Measurements from ENCODE around the gene TUFM.
"Not testable (repeated sequence)": the region's sequence is repeated elsewhere in the genome, so short reads cannot be mapped to it uniquely, and the experiment has no call there.

Gene TUFM

DNA sequence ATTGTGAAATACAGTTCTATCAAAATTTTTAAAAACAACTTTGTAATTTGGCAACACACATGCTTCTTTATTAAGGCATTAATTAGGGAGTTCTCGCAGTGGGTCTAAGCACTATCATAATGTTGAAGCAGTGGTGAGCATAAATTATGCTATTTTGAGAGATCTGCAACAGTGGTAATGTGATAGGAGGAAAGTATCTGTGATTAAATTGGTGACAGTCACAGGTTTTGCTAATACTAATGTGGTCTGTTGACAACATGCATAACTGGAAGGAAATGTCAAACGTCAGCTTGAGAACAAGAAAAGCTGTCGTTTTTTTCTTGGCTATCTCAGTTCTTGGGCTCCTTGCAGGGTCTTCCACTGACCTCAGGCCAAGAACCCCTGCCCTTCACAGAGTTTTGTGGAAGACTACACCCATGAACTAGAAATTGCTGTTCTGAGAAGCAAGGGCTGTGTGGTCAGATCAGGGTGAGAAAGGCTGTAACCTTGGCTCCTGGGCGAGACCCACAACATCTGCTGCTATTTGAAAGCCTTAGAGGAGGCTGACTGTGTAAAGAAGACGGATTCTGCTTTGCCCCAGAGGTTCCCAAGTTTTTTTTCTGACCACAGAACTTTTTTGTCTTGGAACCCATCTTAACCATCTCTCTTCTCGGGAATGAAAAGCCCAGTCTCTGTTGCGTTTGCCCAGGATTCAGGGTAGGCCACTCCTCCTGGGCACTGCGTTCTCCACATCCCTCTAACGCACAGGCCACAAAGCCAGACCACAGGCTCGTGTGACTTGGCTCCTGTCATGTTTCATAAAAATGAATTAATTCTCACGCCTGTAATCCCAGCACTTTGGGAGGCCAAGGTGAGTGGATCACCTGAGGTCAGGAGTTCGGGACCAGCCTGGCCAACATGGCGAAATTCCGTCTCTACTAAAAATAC is 46.1 kb upstream of the TUFM start:
- Histone ChIP-seq H3K27ac (replicated peaks; ENCODE audit: low read length) (no peak overlapping the region), H3K9me3 (replicated peaks in 1 of 2; ENCODE audit: control insufficient read depth in 2 of 2, insufficient read depth in 1 of 2, low read depth in 1 of 2, low read length in 2 of 2) (no peaks in the 10 kb centered on the region), H2BK5ac (ENCODE audit: low read length) (no peak overlapping the region), H2BK15ac (ENCODE audit: low read length) (no peak overlapping the region), H4K91ac (ENCODE audit: low read depth, low read length, poor library complexity) (no peak overlapping the region), H3K4me2 (ENCODE audit: insufficient read depth, low read length, poor library complexity, severe bottlenecking) (no peak overlapping the region), H3K18ac (ENCODE audit: low read length) (no peak overlapping the region), H2BK12ac (ENCODE audit: low read length) (no peak overlapping the region), H3K4ac (ENCODE audit: low read length) (no peak overlapping the region), H3K27me3 (ENCODE audit: control insufficient read depth in 3 of 3, insufficient read depth in 3 of 3, low read depth in 1 of 3, low read length in 3 of 3) (no peaks in the 10 kb centered on the region), H3K9ac (ENCODE audit: low read depth, low read length, poor library complexity) (no peak overlapping the region), H2BK120ac (ENCODE audit: low read depth, low read length) (no peak overlapping the region), H2AK5ac (ENCODE audit: low read depth, low read length) (no peak overlapping the region), H2AFZ (ENCODE audit: low read length) (no peak overlapping the region), H3K79me1 (ENCODE audit: low read depth, low read length) (no peaks in the 10 kb centered on the region), H3K36me3 (replicated peaks in 1 of 2; ENCODE audit: control insufficient read depth in 2 of 2, insufficient read depth in 2 of 2, low read length in 2 of 2) (peaks cover 0 to 7% of the 10 kb centered on the region in 2 donors), H3K4me3 (ENCODE audit: low read length in 2 of 2) (no peak overlapping the region), H3K4me1 (ENCODE audit: control insufficient read depth in 2 of 2, insufficient read depth in 1 of 2, low read depth in 1 of 2, low read length in 2 of 2) (no peaks in the 10 kb centered on the region), H4K8ac (ENCODE audit: low read depth, low read length) (no peak overlapping the region), H3K23ac (ENCODE audit: low read depth, low read length, poor library complexity) (no peak overlapping the region), H3K14ac (ENCODE audit: low read length) (no peak overlapping the region)
- WGBS, 2 donors (ENCODE audit: extremely low coverage in 2 of 2, insufficient read length in 2 of 2, insufficient replicate concordance in 1 of 2) = no CpG with 5 or more reads among the region's 14 CpGs
- no peak for DNase-seq (ENCODE audit: low spot score)

DNA sequence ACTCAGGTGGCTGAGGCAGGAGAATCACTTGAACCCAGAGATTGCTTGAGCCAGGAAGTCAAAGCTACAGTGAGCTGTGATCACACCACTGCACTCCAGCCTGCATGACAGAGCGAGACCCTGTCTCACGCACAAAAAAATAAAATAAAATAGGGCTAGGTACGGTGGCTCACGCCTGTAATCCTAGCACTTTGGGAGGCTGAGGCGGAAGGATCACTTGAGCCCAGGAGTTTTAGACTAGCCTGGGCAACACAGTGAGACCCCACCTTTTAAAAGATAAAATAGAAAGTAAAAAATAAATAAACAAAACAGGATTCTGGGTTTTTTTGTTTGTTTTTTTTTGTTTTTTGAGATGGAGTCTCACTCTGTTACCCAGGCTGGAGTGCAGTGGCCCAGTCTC is 44.2 kb upstream of the TUFM start:
- peaks cover 0 to 12% of the 10 kb centered on the region in 2 donors for H3K36me3 ChIP-seq (replicated peaks in 1 of 2; ENCODE audit: control insufficient read depth in 2 of 2, insufficient read depth in 2 of 2, low read length in 2 of 2)
- not testable (repeated sequence) for H3K23ac ChIP-seq (ENCODE audit: low read depth, low read length, poor library complexity); DNase-seq (ENCODE audit: low spot score); H2BK12ac ChIP-seq (ENCODE audit: low read length); H3K27ac ChIP-seq (replicated peaks; ENCODE audit: low read length); H2BK5ac ChIP-seq (ENCODE audit: low read length); H3K9me3 ChIP-seq (replicated peaks in 1 of 2; ENCODE audit: control insufficient read depth in 2 of 2, insufficient read depth in 1 of 2, low read depth in 1 of 2, low read length in 2 of 2); H2BK120ac ChIP-seq (ENCODE audit: low read depth, low read length); H3K27me3 ChIP-seq (ENCODE audit: control insufficient read depth in 3 of 3, insufficient read depth in 3 of 3, low read depth in 1 of 3, low read length in 3 of 3); H3K9ac ChIP-seq (ENCODE audit: low read depth, low read length, poor library complexity); H3K4me3 ChIP-seq (ENCODE audit: low read length in 2 of 2); H3K4me1 ChIP-seq (ENCODE audit: control insufficient read depth in 2 of 2, insufficient read depth in 1 of 2, low read depth in 1 of 2, low read length in 2 of 2); H3K4ac ChIP-seq (ENCODE audit: low read length); H3K4me2 ChIP-seq (ENCODE audit: insufficient read depth, low read length, poor library complexity, severe bottlenecking); H2BK15ac ChIP-seq (ENCODE audit: low read length); H4K91ac ChIP-seq (ENCODE audit: low read depth, low read length, poor library complexity); H4K8ac ChIP-seq (ENCODE audit: low read depth, low read length); H2AFZ ChIP-seq (ENCODE audit: low read length); H2AK5ac ChIP-seq (ENCODE audit: low read depth, low read length); H3K18ac ChIP-seq (ENCODE audit: low read length); H3K14ac ChIP-seq (ENCODE audit: low read length); H3K79me1 ChIP-seq (ENCODE audit: low read depth, low read length)
- WGBS, 2 donors (ENCODE audit: extremely low coverage in 2 of 2, insufficient read length in 2 of 2, insufficient replicate concordance in 1 of 2) = no CpG with 5 or more reads among the region's 5 CpGs

GRCh38 chr16:28886945-28887344 is 40.8 kb upstream of the TUFM start:
- Histone ChIP-seq H2BK5ac (ENCODE audit: low read length) (no peak overlapping the region), H3K79me1 (ENCODE audit: low read depth, low read length) (no peaks in the 10 kb centered on the region), H3K4me2 (ENCODE audit: insufficient read depth, low read length, poor library complexity, severe bottlenecking) (no peak overlapping the region), H3K18ac (ENCODE audit: low read length) (no peak overlapping the region), H2AK5ac (ENCODE audit: low read depth, low read length) (peak overlapping the region; percentile 8), H3K4ac (ENCODE audit: low read length) (no peak overlapping the region), H2AFZ (ENCODE audit: low read length) (no peak overlapping the region), H3K14ac (ENCODE audit: low read length) (no peak overlapping the region), H3K27me3 (ENCODE audit: control insufficient read depth in 3 of 3, insufficient read depth in 3 of 3, low read depth in 1 of 3, low read length in 3 of 3) (no peaks in the 10 kb centered on the region), H4K8ac (ENCODE audit: low read depth, low read length) (no peak overlapping the region), H3K4me1 (ENCODE audit: control insufficient read depth in 2 of 2, insufficient read depth in 1 of 2, low read depth in 1 of 2, low read length in 2 of 2) (peaks cover 0 to 18% of the 10 kb centered on the region in 2 donors), H3K9me3 (replicated peaks in 1 of 2; ENCODE audit: control insufficient read depth in 2 of 2, insufficient read depth in 1 of 2, low read depth in 1 of 2, low read length in 2 of 2) (no peaks in the 10 kb centered on the region), H3K27ac (replicated peaks; ENCODE audit: low read length) (no peak overlapping the region), H2BK12ac (ENCODE audit: low read length) (no peak overlapping the region), H3K4me3 (ENCODE audit: low read length in 2 of 2) (no peak overlapping the region), H3K9ac (ENCODE audit: low read depth, low read length, poor library complexity) (no peak overlapping the region), H3K23ac (ENCODE audit: low read depth, low read length, poor library complexity) (no peak overlapping the region), H2BK120ac (ENCODE audit: low read depth, low read length) (no peak overlapping the region), H3K36me3 (replicated peaks in 1 of 2; ENCODE audit: control insufficient read depth in 2 of 2, insufficient read depth in 2 of 2, low read length in 2 of 2) (peaks cover 0 to 12% of the 10 kb centered on the region in 2 donors), H4K91ac (ENCODE audit: low read depth, low read length, poor library complexity) (no peak overlapping the region), H2BK15ac (ENCODE audit: low read length) (no peak overlapping the region)
- no peak for DNase-seq (ENCODE audit: low spot score)
- no CpG with 5 or more reads among the region's 10 CpGs for WGBS, 2 donors (ENCODE audit: extremely low coverage in 2 of 2, insufficient read length in 2 of 2, insufficient replicate concordance in 1 of 2)

DNA sequence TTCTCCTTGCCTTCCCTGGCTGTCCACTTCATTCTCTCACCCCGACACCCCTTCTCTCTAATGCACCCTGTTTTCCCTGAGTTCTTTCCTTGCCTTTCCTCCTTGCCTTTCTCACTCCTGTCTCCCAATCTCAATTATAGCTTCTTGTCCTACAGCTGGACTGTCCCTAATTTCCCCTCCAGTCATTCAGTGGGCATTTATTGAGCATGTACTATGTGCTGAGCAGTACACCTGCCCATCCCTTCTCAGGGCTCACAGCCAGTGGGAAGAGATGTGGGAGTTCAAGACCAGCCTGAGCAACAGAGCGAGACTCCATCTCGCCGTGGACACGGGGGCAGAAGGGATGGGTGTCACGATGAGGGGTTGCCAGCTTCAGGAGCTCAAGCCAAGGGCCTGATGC is 37.9 kb upstream of the TUFM start:
- H3K27me3 ChIP-seq (ENCODE audit: control insufficient read depth in 3 of 3, insufficient read depth in 3 of 3, low read depth in 1 of 3, low read length in 3 of 3) = peaks cover 0 to 4% (median 0%) of the 10 kb centered on the region in 3 experiments
- WGBS, 2 donors (ENCODE audit: extremely low coverage in 2 of 2, insufficient read length in 2 of 2, insufficient replicate concordance in 1 of 2) = no CpG with 5 or more reads among the region's 6 CpGs
- H2AK5ac ChIP-seq (ENCODE audit: low read depth, low read length) = peak overlapping the region; percentile 52
- no peak overlapping the region for H2AFZ ChIP-seq (ENCODE audit: low read length)
- H2BK12ac ChIP-seq (ENCODE audit: low read length) = no peak overlapping the region
- no peak for DNase-seq (ENCODE audit: low spot score)
- H3K36me3 ChIP-seq (replicated peaks in 1 of 2; ENCODE audit: control insufficient read depth in 2 of 2, insufficient read depth in 2 of 2, low read length in 2 of 2) = peaks cover 0 to 12% of the 10 kb centered on the region in 2 donors
- H2BK15ac ChIP-seq (ENCODE audit: low read length) = no peak overlapping the region
- no peak overlapping the region for H4K91ac ChIP-seq (ENCODE audit: low read depth, low read length, poor library complexity)
- peak overlapping the region; percentile 38 for H3K14ac ChIP-seq (ENCODE audit: low read length)
- no peak overlapping the region for H3K27ac ChIP-seq (replicated peaks; ENCODE audit: low read length)
- H3K4me2 ChIP-seq (ENCODE audit: insufficient read depth, low read length, poor library complexity, severe bottlenecking) = no peak overlapping the region
- no peak overlapping the region for H2BK5ac ChIP-seq (ENCODE audit: low read length)
- no peak overlapping the region for H3K18ac ChIP-seq (ENCODE audit: low read length)
- no peak overlapping the region for H3K23ac ChIP-seq (ENCODE audit: low read depth, low read length, poor library complexity)
- H4K8ac ChIP-seq (ENCODE audit: low read depth, low read length) = no peak overlapping the region
- H3K9me3 ChIP-seq (replicated peaks in 1 of 2; ENCODE audit: control insufficient read depth in 2 of 2, insufficient read depth in 1 of 2, low read depth in 1 of 2, low read length in 2 of 2) = no peaks in the 10 kb centered on the region
- H2BK120ac ChIP-seq (ENCODE audit: low read depth, low read length) = no peak overlapping the region
- peaks cover 8 to 26% of the 10 kb centered on the region in 2 donors for H3K4me1 ChIP-seq (ENCODE audit: control insufficient read depth in 2 of 2, insufficient read depth in 1 of 2, low read depth in 1 of 2, low read length in 2 of 2)
- H3K4me3 ChIP-seq (ENCODE audit: low read length in 2 of 2) = no peak overlapping the region
- H3K9ac ChIP-seq (ENCODE audit: low read depth, low read length, poor library complexity) = no peak overlapping the region
- H3K79me1 ChIP-seq (ENCODE audit: low read depth, low read length) = no peaks in the 10 kb centered on the region
- H3K4ac ChIP-seq (ENCODE audit: low read length) = no peak overlapping the region
